Skin of body (tissue), 2 donors: ENCODE data around the gene DLX1. TPM values are rescaled to one million over a fixed set of nuclear protein-coding genes. Genes with fewer than 3 reads are reported as not detected.

Experiments used
- DNase-seq: peaks from one replicate; lab custom pipeline; 2025; lab: John Stamatoyannopoulos, UW
- total RNA-seq: library from RNA; depleted of rRNA; stranded (reverse); fragments of >200 nt; gene quantifications from one replicate; pipeline ENCODE4 v1.2.3, GENCODE V29; 2014

The DLX1 gene
- total RNA-seq, 1 donor from 2014 or later = 1.4 TPM

DNA sequence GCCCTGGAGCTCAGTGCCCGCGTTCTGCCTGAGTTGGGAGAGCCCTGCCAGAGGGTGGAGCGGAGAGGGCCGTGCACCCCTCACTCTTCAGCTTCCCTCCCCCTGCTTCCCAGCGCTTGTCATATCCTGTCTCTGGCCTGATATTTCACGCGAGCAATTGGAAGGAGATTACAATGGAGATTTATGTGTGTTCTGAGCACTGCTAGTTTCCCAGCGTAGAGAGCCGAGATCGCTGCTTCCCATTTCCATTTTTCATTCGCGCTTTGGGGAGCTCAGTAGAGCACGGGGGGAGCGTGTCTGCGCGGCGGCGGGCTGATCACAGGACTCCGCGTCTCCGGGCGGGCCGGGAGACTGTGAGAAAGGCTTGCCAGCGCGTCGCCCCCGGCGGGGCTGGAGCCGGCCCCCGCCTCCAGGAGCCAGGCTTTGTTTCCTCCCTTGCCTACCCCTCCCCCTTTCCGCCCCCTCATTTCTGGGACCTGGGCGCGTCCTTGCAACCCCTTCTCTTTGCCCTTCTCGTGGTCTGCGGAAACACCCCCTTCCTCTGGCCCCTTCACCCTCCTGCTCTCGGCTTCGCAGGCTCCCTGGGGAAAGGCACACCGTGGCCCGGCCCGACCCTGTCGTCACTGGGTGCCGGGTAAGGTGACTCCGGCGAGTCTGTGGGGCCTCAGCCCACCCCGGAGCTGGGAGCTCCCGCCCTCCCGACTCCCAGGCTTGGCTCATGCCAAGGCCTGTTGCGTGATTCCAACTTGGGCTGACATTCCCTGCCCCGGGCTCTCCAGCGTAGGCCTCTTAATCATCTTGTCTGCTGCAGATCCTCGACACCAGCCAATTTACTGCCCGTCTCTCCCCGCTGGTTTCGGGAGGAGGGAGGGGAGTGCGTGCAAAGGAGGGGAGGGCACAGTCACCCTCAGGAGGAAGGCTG, 11.6 kb downstream of the DLX1 start:
- DNase-seq = peak; percentile 23

DNA sequence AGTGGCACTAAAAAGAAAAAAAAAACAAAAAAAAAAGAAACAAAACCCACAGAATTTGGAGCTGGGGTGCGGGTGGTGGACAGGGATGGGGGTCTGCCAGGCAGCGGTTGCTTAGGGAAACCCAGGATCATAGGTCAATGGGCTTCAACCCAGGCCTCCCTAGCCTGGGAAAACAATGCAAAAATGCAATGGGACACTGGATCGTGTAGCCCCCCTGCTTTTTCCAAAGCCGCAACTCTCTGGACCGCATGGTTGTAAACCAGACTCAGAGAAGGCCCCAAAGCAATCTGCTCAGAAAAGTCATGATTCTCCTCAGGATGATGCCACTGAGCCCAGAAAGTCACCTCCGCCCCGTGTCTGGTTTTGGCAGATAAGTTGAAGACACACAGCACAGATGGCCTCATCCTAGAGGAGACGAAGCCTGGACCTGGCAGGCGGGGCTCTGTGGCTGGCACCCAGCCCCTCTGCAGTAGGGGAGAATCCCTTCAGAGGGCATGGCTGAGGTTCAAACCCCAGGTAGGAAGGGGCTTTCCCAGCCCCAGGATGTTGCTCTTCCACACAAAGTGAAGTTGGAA, 12.3 kb downstream of the DLX1 start:
- DNase-seq = no peak

GRCh38 chr2:172098287-172098649, 13.0 kb downstream of the DLX1 start:
- DNase-seq = no peak

DNA sequence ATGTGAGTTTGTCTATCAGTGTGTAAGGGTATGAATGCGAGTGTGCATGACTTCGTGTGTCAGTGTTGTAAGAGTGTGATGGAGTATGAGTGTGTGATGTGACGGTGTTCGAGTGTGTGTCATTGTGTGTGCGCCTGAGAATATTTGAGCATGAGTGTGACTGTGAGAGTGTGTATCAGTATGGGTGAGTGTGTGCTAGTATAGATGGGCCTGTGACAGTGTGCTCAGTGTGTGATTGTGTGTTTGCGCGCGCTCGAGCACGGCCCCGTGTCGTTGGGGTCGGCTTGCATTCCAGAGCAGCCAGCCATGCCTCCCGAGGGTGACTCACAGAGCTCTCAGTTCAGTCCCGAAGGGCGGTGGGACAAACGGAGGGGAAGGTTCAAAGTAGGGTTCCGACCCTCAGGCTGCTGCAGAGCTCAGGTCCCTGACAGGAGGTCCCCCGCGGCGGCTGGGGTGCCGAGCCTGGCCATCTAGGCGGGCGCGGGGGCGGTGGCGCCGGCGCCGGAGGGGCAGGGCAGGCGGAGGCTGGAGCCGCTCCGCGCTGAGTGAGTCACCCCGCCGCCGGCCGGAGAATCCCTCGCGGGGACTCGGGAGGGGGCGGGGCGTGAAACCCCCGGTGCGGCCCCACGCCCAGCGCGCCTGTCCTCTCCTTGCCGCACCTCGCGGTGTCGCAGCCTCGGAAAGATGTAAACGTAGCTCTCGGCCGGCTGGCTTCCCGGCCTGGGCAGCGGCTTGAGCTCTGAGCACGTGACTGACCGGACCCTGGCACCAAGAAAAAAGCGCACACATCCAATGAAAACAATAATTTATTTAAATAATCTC, 13.6 kb downstream of the DLX1 start:
- DNase-seq = no peak

GRCh38 chr2:172099472-172100079, 14.3 kb downstream of the DLX1 start:
- no peak for DNase-seq

- no peak for DNase-seq
Observed at GRCh38 chr2:172100080-172100934, 15.0 kb downstream of the DLX1 start.

GRCh38 chr2:172100935-172101820, 15.9 kb downstream of the DLX1 start:
- DNase-seq = no peak

GRCh38 chr2:172101821-172102390, 16.6 kb downstream of the DLX1 start:
- no peak for DNase-seq

DNA sequence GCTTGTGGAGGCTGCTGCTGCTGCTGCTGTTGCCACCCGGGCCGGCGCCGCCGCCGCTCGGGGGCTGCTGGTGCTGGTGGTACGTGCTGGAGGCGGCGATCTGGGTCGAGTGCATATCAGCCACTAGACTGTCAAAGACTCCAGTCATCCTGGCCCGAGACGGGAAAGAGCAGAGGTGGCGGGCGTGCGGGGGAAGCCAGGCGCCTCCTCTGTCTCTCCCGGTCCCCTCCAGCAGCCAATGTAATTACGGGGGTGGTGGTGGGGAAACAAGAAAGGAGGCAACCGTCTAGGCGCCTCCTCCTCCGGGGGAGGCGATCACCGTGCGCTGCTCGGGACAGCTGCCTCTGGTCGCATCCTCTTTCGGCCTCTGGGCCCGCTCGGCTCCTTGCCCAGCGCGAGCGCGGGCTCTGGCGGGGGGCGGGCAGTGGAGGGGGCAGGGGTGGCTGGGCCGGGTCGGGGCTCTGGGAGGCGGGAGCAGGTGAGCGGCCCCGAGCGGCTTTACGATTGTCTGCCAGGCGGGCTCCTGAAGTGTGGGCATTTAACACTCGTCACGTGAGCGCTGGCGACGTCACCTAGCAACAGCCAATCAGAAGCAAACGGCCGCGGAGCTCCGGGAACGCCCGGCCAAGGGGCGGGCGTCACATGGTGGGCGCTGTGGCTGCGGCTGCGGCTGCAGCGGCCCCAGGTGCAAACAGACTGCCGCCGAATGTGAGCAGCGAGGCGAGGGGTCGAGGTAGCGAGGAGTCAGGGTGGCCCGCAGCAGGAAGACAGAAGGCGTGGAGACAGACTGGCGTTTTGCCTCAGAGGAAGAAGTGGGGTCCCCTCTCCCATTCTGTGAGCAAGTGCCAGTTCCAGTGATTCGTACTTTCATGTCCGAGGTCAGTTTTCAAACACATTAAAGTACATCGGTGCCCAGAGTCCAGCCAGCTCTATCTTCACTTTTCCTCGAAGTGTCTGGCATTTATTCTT, 17.4 kb downstream of the DLX1 start, which contains the start of gene DLX2:
TSS of gene DLX2 (minus strand) at position 510 of the 969 bp plus-strand sequence. CDS start at position 148, 362 bp downstream.
- DNase-seq = no peak

GRCh38 chr2:172103471-172104272, 18.4 kb downstream of the DLX1 start:
- DNase-seq = peak; percentile 53

DNA sequence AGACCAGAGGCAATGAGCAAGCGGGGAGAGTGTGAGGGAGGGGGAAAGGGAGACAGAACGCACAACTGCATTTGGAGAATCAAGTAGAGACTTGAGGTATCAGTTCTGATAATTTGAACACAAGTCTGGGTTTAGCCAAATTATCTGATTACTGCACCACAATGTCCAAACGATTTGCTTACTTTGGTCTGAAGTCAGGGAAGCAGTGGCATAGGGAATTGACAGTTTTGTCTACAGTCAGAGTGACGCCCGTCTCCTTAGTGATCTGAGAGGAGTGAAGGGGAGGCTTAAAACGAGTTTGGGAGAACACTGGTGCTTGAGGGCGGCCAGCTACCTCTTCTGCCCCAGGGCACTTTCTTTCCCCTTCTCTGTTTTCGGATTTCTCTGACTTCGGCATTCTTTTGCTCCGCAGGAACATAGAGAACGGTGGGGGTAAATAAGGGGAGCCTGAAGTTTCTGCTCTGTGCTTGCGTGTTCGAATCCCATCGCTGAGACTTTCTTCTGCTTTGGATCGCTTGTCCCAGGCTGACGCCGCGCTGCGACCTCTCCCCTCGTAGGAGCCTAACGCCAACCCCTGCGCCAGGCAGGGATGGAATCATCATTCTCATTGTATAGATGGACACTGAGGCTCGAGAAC, 20.3 kb downstream of the DLX1 start:
- no peak for DNase-seq

- no peak for DNase-seq
Observed at GRCh38 chr2:172106108-172106961, 21.0 kb downstream of the DLX1 start.

- DNase-seq = no peak
Observed at GRCh38 chr2:172107690-172108586, 22.6 kb downstream of the DLX1 start.

DNA sequence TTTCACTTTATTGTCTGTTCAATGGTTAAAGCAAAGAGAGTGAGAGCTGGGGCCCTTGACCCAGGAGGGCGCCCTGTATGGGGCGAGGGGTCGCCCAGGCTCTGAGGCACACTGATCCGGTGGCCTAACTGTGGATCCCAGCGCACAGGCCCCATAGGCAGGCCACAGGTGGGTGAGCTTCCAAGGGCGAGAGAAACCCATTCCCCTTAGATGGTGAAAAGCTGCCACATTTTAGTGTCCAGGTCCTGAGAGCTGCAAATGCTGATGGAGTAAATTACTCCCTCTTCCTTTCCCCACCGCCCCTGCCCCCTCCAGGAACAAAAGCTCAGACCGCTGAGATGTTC, 23.3 kb downstream of the DLX1 start:
- DNase-seq = no peak
